Mesenchymal stem cell (in vitro differentiated cells and primary cell): ENCODE data around the gene SULF2.

Experiments used
- DNase-seq: peaks from one replicate; pipeline ENCODE4 v3.0.0-alpha.2; 2013
- H2AFZ ChIP-seq: one replicate; pipeline ENCODE4 v1.6.1; 2013; ENCODE audit warnings: low read depth, mild to moderate bottlenecking, control low read depth, inconsistent platforms, low read length, moderate library complexity
- H2AK5ac ChIP-seq: 2 replicates; pipeline ENCODE4 v1.6.1; 2013; ENCODE audit warnings: low read length, moderate library complexity, mild to moderate bottlenecking, inconsistent platforms; ENCODE audit not compliant: severe bottlenecking
- H2BK120ac ChIP-seq: one replicate; pipeline ENCODE4 v1.6.1; 2013; ENCODE audit warnings: low read depth, mild to moderate bottlenecking, inconsistent platforms, low read length, moderate library complexity
- H2BK12ac ChIP-seq, 2 experiments: one replicate each; pipeline ENCODE4 v1.6.1; 2013; ENCODE audit warnings: inconsistent platforms in 2 of 2, low read length in 2 of 2, mild to moderate bottlenecking in 2 of 2, moderate library complexity in 2 of 2, control low read depth in 1 of 2
- H2BK15ac ChIP-seq: one replicate; pipeline ENCODE4 v1.6.1; 2013; ENCODE audit warnings: mild to moderate bottlenecking, low read depth, inconsistent platforms; ENCODE audit not compliant: poor library complexity, severe bottlenecking
- H2BK5ac ChIP-seq: 2 replicates; pipeline ENCODE4 v1.6.1; 2013; ENCODE audit warnings: low read depth, mild to moderate bottlenecking, low read length, control low read depth, inconsistent platforms; ENCODE audit not compliant: poor library complexity, severe bottlenecking
- H3K14ac ChIP-seq, 2 experiments: one replicate each; pipeline ENCODE4 v1.6.1; 2013; ENCODE audit warnings: inconsistent platforms in 2 of 2, low read length in 2 of 2, control low read depth in 1 of 2, mild to moderate bottlenecking in 1 of 2, moderate library complexity in 1 of 2
- H3K18ac ChIP-seq, 2 experiments: one replicate each; pipeline ENCODE4 v1.6.1; 2013; ENCODE audit warnings: inconsistent platforms in 2 of 2, low read length in 2 of 2, control low read depth in 1 of 2, low read depth in 1 of 2, mild to moderate bottlenecking in 1 of 2
- H3K23ac ChIP-seq, 2 experiments: one replicate each; pipeline ENCODE4 v1.6.1; 2013; ENCODE audit warnings: inconsistent platforms in 2 of 2, low read length in 2 of 2, mild to moderate bottlenecking in 2 of 2, moderate library complexity in 2 of 2, control low read depth in 1 of 2
- H3K27ac ChIP-seq: 2 replicates; pipeline ENCODE4 v1.5.1; 2013; ENCODE audit warnings: mild to moderate bottlenecking, moderate library complexity, low read length, control low read depth, inconsistent platforms; ENCODE audit not compliant: poor library complexity, severe bottlenecking
- H3K27me3 ChIP-seq, 2 experiments: 2 replicates each; pipeline versions ENCODE4 v1.6.1 to v1.7.0; 2013; ENCODE audit warnings: low read length in 2 of 2, mild to moderate bottlenecking in 2 of 2, moderate library complexity in 2 of 2, control low read depth in 1 of 2, inconsistent platforms in 1 of 2; ENCODE audit not compliant: control insufficient read depth in 1 of 2, insufficient read depth in 1 of 2
- H3K36me3 ChIP-seq, 2 experiments: 2 replicates each; pipeline versions ENCODE4 v1.6.1 to v1.7.0; 2013; ENCODE audit warnings: low read length in 2 of 2, control low read depth in 1 of 2, inconsistent platforms in 1 of 2, low read depth in 1 of 2, mild to moderate bottlenecking in 1 of 2; ENCODE audit not compliant: insufficient read depth in 2 of 2, control insufficient read depth in 1 of 2
- H3K4ac ChIP-seq, 2 experiments: one replicate each; pipeline ENCODE4 v1.6.1; 2013; ENCODE audit warnings: inconsistent platforms in 2 of 2, low read length in 2 of 2, mild to moderate bottlenecking in 2 of 2, moderate library complexity in 2 of 2, control low read depth in 1 of 2, low read depth in 1 of 2
- H3K4me1 ChIP-seq: 2 replicates; pipeline ENCODE4 v1.6.1; 2013; ENCODE audit warnings: low read depth, low read length, control low read depth; ENCODE audit not compliant: control insufficient read depth, insufficient read depth
- H3K4me2 ChIP-seq: 2 replicates; pipeline ENCODE4 v1.6.1; 2013; ENCODE audit warnings: low read length, mild to moderate bottlenecking, inconsistent platforms; ENCODE audit not compliant: poor library complexity, severe bottlenecking
- H3K4me3 ChIP-seq, 2 experiments: 2 replicates each; pipeline versions ENCODE4 v1.5.1 to v1.7.0; 2013; ENCODE audit warnings: low read length in 2 of 2, mild to moderate bottlenecking in 2 of 2, control low read depth in 1 of 2, low read depth in 1 of 2; ENCODE audit not compliant: insufficient read depth in 1 of 2
- H3K79me1 ChIP-seq: replicated peaks from 2 replicates; pipeline ENCODE4 v1.6.1; 2013; ENCODE audit warnings: mild to moderate bottlenecking, control low read depth, low read length, inconsistent platforms; ENCODE audit not compliant: poor library complexity, severe bottlenecking
- H3K9ac ChIP-seq: 2 replicates; pipeline ENCODE4 v1.7.0; 2013; ENCODE audit warnings: mild to moderate bottlenecking, low read length, moderate library complexity
- H3K9me3 ChIP-seq: 2 replicates; pipeline ENCODE4 v1.7.0; 2013; ENCODE audit warnings: mild to moderate bottlenecking, low read length; ENCODE audit not compliant: control insufficient read depth
- H4K8ac ChIP-seq: one replicate; pipeline ENCODE4 v1.6.1; 2013; ENCODE audit warnings: inconsistent platforms, mild to moderate bottlenecking, low read length, moderate library complexity
- H4K91ac ChIP-seq: one replicate; pipeline ENCODE4 v1.6.1; 2013; ENCODE audit warnings: mild to moderate bottlenecking, low read length, inconsistent platforms
- WGBS: methylation state at CpG from one replicate; pipeline ENCODE4 v1.1.7; 2013; ENCODE audit warnings: mixed read lengths; 5-methylcytosine and 5-hydroxymethylcytosine counted together

The SULF2 gene

DNA sequence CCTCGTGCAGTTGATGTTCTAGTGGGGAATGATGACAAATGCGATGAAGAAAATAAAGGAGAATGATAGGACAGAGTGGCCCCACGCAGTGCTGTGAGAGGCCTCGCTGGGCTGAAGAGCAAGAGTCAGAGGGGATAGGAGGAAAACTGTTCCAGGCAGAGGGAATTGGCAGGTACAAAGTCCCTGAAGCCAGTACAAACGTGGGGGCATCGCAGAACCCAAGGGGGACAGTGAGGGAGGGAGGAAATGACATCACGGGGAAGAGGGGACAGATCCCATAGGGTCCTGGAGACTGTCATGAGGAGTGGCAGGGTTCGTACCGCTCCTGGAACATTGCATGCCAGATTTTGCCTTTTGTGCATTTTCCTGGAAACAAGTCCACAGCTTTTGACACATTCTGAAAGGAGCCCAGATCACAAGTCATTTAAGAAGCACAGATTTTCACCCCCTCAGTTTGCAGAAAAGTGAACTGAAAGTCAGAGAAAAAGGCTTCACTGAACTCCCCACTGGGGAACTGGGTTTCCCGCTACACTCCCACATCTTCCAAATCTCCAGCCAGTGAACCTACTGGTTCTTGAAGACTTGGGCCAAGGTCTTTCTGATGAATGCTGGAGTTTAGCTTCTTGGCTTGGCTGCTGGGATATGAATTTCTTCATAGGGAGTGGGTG, 77.0 kb downstream of the SULF2 start:
- no peak overlapping the region for H3K23ac ChIP-seq
- no peak overlapping the region for H3K14ac ChIP-seq
- no peak overlapping the region for H3K27ac ChIP-seq

DNA sequence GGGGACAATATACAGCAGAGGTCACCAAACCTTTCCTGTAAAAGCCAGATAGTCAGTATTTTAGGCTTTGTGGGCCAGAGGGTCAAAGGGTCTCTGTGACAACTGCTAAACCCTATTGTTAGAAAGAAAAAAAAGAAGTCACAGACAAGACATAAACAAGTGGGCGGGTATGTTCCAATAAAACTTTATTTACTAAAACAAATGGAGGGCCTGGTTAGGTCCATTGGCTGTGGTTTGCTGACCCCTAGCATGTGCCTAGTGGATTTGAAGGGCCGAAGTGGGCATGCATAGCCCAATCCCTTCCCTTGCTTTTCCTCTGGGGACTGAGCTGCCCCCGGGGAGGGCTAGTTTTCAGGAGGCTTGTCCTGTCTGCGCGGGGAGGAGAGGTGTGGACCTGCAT, 78.9 kb downstream of the SULF2 start:
- H2BK120ac ChIP-seq = no peak overlapping the region
- WGBS = 90% methylated on average over 5 of the region's 5 CpGs
- no peak overlapping the region for H4K8ac ChIP-seq
- H2BK5ac ChIP-seq = no peak overlapping the region
- peaks cover 8% of the 10 kb centered on the region for H3K4me1 ChIP-seq
- no peak overlapping the region for H2BK15ac ChIP-seq
- H3K4me3 ChIP-seq = no peak overlapping the region
- H3K23ac ChIP-seq = no peak overlapping the region
- no peak overlapping the region for H4K91ac ChIP-seq
- H3K27me3 ChIP-seq = peaks cover 20 to 32% of the 10 kb centered on the region in 2 experiments
- no peak overlapping the region for H3K4me2 ChIP-seq
- no peak for DNase-seq
- no peak overlapping the region for H3K4ac ChIP-seq
- no peak overlapping the region for H3K9ac ChIP-seq
- no peaks in the 10 kb centered on the region for H3K9me3 ChIP-seq
- no peak overlapping the region for H3K27ac ChIP-seq
- H2BK12ac ChIP-seq = no peak overlapping the region
- peaks cover 0 to 10% of the 10 kb centered on the region in 2 experiments for H3K36me3 ChIP-seq
- no peak overlapping the region for H3K18ac ChIP-seq
- H2AFZ ChIP-seq = no peak overlapping the region
- H3K14ac ChIP-seq = no peak overlapping the region
- no peak overlapping the region for H2AK5ac ChIP-seq
- no peaks in the 10 kb centered on the region for H3K79me1 ChIP-seq

More for the DNA sequence above, 77.0 kb downstream of the SULF2 start:
- Histone ChIP-seq H3K9ac (no peak overlapping the region), H2AK5ac (no peak overlapping the region), H3K18ac (no peak overlapping the region), H2AFZ (no peak overlapping the region), H4K91ac (no peak overlapping the region), H3K27me3 (peaks cover 29 to 46% of the 10 kb centered on the region in 2 experiments), H3K4ac (no peak overlapping the region), H3K4me1 (peaks cover 8% of the 10 kb centered on the region), H2BK15ac (no peak overlapping the region), H2BK5ac (no peak overlapping the region), H2BK120ac (no peak overlapping the region), H3K36me3 (peaks cover 0 to 5% of the 10 kb centered on the region in 2 experiments), H3K4me3 (no peak overlapping the region), H4K8ac (no peak overlapping the region), H3K9me3 (no peaks in the 10 kb centered on the region), H2BK12ac (no peak overlapping the region), H3K4me2 (no peak overlapping the region), H3K79me1 (no peaks in the 10 kb centered on the region)
- WGBS = 90% methylated on average over 10 of the region's 10 CpGs
- no peak for DNase-seq

DNA sequence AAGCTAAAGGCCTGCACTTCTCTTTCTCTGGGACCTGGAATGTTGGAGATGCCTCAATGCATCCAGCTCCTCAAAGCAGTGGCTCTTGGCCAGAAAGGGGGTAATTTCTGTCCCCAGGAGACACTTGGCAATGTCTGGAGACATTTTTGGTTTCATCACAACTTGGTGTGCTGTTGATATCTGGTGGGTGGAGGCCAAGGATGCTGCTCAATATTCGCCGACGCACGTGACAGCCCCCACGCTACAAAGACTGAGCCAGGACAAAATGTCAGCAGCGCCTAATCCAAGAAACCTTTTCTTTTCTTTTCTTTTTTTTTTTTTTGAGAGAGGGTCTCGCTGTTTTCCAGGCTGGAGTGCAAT, 79.8 kb downstream of the SULF2 start:
- H3K9ac ChIP-seq = no peak overlapping the region

DNA sequence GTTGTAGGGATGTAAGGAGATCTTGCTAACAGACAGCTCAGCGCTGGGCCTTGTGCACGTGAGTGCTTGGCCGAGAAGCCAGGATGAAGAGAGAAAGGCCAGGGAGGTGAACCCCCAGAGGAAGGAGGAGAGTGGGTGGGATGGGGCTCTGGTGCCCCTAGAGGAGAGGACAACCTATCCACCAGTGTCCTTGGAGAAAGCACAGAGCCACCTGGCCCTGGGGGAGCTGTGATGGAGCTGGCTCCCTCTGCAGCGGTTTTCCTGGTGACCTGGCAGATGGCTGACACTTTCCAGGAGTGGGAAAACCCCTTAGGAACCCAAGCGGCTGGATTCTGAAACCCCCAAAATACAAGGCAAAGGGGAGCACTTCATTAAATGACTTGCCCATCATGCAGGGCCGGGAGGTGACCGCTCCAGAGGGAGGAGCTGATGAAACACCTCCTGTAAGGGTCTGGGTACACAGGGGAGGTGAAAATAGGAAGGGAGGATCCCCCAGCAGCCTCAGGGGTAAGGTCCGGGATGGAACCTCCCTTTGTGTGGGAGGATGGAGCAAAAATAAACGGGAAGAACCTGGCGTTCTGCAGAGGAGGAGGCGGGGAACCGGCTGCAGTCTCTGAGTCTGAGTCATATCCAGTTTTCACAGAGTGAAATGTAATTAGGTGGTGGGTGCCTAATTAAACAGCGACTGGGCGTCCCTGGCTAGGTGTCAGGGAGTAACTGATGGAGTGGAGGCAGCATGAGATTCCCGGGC, 80.4 kb downstream of the SULF2 start:
- H2BK15ac ChIP-seq = no peak overlapping the region
- H2BK12ac ChIP-seq = no peak overlapping the region

More for the DNA sequence above, 79.8 kb downstream of the SULF2 start:
- Histone ChIP-seq H3K4ac (no peak overlapping the region), H2BK5ac (no peak overlapping the region), H2BK15ac (no peak overlapping the region), H3K4me2 (no peak overlapping the region), H3K18ac (no peak overlapping the region), H3K27ac (no peak overlapping the region), H3K23ac (no peak overlapping the region), H3K9me3 (no peaks in the 10 kb centered on the region), H2AFZ (no peak overlapping the region), H3K4me1 (peaks cover 5% of the 10 kb centered on the region), H2BK120ac (no peak overlapping the region), H3K36me3 (peaks cover 0 to 10% of the 10 kb centered on the region in 2 experiments), H3K79me1 (no peaks in the 10 kb centered on the region), H2AK5ac (no peak overlapping the region), H3K27me3 (peaks cover 11 to 28% of the 10 kb centered on the region in 2 experiments), H3K14ac (no peak overlapping the region), H4K91ac (no peak overlapping the region), H3K4me3 (no peak overlapping the region), H2BK12ac (no peak overlapping the region), H4K8ac (no peak overlapping the region)
- WGBS = 99% methylated on average over 7 of the region's 7 CpGs
- DNase-seq = no peak

More for the DNA sequence above, 80.4 kb downstream of the SULF2 start:
- Histone ChIP-seq H3K4me1 (peaks cover 5% of the 10 kb centered on the region), H3K36me3 (peaks cover 0 to 10% of the 10 kb centered on the region in 2 experiments), H3K27ac (no peak overlapping the region), H3K27me3 (peaks cover 8 to 32% of the 10 kb centered on the region in 2 experiments), H2AK5ac (no peak overlapping the region), H2AFZ (no peak overlapping the region), H3K18ac (no peak overlapping the region), H2BK120ac (no peak overlapping the region), H3K4ac (no peak overlapping the region), H4K91ac (no peak overlapping the region), H3K14ac (no peak overlapping the region), H4K8ac (no peak overlapping the region), H3K23ac (no peak overlapping the region), H3K9me3 (no peaks in the 10 kb centered on the region), H3K4me2 (no peak overlapping the region), H2BK5ac (no peak overlapping the region), H3K79me1 (no peaks in the 10 kb centered on the region), H3K9ac (no peak overlapping the region), H3K4me3 (no peak overlapping the region)
- 73% methylated on average over 15 of the region's 15 CpGs for WGBS
- DNase-seq = no peak
